Stimulated activated CD8-positive, alpha-beta memory T cell treated with anti-CD3 and anti-CD28 coated beads, Interleukin-12 subunit alpha, Interleukin-12 subunit beta, amount 100 ng/mL, for 24 hours (primary cell): ENCODE measurements around the gene NF1.
"Not testable (repeated sequence)": the region's sequence is repeated elsewhere in the genome, so short reads cannot be mapped to it uniquely, and the experiment has no call there.

Source experiments
- DNase-seq: peaks from one replicate; pipeline ENCODE4 v3.0.0-alpha.2; 2020; ENCODE audit errors: extremely low read depth

Gene NF1

DNA sequence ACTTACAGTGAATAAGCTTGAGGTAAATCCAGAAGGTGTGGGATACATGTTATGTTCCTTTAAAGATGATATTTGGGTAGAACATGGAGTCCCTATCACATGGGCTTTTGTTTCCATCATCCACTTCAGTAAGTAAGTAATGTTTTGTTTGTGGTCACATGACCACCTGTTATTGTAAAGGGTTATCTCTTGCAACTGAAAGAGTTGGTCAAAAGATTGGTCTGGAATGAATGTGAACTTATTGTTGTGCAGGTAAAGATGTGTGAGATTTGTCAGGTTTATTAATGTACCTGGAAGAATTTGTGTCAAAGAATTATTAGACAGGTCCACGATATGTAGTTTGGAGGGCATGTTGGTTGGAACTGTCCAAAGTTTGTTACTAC is 200.7 kb downstream of the NF1 start:
- DNase-seq, result no peak

DNA sequence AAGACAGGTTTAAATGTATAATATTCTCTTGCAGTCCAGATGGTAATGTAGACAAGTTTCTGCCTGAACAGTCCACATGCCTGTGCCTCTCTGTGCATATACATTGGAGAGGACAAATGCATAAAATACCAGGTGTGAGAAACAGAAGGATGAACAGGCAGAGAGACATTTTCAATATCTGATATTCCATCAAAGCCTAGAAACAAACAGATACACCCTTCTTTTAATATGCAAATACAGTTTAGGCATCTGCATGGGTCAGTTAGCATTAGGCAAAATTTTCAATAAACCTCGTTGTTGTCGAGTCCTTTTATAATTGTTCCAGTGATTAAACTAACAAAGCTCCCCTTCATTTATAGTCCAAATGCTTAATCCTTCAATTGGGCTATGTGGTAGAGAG is 201.4 kb downstream of the NF1 start:
- DNase-seq, result no peak

DNA sequence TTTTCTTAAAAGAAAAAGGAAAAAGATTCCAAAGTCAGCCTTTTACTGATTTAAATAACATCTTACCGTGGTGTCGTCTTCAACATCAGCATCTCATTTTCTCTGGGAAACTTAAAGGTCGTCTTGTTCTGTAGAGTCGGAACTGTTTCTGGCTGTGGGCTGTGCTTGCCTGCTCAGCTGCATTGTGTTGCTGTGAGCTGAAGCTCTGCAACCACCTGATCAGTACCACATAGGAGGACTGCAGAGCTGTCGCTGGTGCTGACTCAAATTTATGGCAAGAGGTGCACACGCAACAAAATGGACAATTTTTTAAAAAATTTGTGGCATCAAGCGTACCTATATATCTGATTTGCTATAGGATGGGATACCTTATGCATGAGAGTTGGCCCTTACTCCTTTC is 202.3 kb downstream of the NF1 start, which contains the start of gene OMG:
Gene OMG, minus strand, starts transcription at position 150 of the 400 bp plus-strand sequence. CDS start 908 bp downstream, outside the sequence.
- DNase-seq, result no peak

DNA sequence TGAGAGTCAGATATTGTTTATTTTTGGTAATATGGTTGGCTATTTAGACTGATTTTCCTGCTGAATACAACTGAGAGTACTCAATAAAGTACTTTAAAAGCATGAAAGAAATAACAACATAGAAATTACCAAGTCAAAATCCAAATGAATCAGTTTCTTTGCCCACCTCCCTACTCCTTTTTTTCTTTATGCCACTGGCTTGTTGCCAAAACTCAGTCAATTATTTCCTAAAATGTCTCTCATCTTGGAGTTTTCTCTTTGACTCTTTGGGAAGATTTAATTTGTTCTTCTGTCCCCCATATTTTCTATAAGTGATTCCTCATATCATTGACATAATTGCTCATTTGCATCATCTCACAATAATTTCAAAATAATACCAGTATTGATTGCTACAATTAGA is 204.8 kb downstream of the NF1 start:
- DNase-seq, result no peak

DNA sequence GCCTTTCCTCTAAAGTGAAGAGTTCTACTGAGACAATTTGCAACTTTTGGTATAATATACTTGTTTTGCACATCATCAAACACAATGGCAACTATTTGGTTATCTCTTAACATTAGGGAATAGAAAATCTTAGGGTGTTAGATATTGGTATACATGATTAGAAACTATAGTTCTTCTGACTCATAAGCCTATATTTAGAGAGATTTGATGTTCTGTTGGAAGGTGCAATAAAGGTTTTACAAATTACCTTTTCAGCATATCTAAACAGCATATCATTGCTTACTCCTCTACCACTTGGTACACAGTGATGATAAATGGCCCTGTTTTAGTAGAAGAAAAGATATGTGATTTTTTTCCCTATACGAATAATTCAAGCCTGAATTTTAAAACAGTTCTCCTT is 212.9 kb downstream of the NF1 start:
- no peak for DNase-seq

DNA sequence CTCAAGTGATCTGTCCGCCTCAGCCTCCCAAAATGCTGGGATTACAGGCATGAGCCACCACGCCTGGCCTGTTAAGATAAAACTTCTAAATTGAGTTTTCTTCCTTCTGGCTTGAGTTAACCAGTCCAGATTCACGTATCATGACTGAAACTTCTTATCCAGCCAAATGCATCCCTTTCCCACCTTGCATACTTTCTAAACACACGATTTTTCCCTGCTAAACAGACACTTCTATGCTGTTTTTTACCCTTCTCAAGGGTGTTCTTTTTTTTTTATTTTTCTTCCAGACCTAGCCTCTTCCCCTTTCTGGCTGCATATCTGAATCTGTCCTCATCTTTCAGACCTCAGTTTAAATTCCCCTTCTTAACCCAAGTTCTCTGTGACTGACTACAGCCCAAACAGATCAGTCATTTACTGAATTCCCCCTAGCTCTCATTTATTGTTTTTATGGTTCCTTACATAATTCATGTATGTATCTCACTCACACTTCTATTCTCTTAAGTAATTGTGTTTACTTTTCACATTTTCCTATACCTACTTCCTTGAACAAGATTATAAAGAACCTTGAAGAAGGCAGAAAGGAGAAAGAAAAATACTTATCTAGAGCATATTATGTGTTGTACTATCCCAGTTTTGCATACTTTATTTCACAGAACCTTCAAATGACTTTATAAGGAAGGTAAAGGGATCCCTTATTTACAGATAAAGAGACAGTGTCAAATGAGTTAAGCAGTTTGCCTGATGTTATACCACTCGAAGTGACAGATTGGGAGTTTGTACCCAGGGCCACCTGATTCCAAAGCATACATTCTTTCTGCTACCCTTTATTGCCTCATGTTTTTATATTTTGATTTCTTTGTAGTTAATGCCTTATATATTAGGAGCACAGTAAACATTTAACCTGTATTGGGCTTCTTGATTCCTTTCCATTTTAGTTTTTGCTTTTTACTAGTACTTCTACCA is 213.9 kb downstream of the NF1 start:
- no peak for DNase-seq

DNA sequence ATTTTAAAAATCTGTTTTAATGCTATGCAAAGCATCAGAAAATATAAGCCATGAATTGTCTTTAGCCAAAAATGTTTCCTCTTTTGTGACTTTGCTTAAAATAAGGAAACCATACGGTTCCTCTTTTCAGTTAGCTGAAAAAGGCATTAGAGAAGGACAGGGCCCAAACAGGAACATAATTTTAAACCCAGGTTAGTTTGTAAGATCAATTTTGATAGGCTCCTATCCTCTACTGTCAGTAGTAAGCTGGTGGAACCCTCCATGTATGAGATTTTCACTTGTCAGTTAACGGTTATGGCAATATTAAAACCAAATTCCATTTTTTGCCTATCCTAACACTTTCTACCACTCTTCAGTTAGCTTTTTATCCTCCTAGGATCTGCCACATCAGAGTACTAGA is 214.8 kb downstream of the NF1 start:
- no peak for DNase-seq

DNA sequence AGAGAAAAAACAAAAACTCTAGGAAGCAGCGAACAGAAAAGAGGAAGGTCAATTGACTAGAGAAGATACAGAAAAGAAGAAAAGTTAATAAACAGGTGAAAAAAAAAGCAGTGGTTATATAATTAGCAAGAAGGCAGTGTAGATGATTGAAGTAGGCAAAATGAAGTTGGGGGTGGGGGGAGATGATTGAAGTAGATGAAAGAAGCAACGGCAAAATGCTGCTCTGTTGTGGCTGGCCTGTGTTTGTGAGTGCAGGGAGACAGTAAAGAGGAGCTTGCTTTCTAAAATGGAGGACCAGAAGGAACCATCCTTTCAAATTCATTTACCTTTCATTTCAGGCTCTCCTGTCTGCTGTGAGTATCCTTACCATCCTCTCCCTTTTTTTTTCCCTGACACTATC is 215.5 kb downstream of the NF1 start:
- no peak for DNase-seq

DNA sequence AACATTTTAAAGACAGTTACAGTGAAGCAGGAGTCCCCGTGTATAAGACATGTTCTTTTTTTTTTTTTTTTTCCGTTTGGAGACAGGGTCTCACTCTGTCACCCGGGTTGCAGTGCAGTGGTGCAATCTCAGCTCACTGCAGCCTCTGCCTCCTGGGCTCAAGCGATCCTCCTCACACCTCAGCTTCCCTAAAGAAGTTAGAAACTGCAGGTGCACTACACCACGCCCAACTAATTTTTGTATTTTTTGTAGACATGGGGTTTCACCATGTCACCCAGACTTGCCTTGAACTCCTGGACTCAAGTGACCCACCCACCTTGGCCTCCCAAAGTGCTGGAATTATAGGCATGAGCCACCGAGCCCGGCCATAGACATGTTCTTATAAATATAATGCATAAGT is 216.1 kb downstream of the NF1 start:
- no peak for DNase-seq

DNA sequence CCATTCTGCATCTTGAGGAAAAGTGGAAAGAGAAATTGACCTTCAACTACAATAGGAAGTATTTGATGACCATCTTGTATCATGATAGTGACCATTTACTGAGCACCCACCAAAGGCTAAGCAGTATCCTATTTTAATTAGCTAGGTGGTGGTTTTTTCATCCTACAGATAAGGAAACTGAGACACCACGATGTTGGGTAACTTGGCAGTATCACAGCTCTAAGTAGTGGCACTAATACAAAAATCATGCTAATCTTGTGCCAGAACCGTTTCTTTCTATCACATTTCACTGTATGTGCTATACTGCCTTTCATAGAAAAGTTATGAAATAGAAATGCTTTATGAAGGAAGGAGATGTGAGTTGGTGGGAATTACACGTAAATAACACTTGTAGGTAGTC is 216.7 kb downstream of the NF1 start:
- no peak for DNase-seq

DNA sequence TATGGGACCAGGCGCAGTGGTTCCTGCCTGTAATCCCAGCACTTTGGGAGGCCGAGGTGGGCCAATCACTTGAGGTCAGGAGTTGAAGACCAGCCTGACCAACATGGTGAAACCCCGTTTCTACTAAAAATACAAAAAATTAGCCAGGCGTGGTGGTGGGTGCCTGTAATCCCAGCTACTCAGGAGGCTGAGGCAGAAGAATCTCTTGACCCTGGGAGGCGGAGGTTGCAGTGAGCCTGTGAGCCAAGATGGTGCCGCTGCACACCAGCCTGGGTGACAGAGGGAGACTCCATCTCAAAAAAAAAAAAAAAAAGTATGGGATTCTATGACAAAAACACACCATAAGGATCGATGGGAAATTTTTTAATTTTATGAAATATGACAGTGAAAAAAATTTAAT is 217.4 kb downstream of the NF1 start:
- not testable (repeated sequence) for DNase-seq

DNA sequence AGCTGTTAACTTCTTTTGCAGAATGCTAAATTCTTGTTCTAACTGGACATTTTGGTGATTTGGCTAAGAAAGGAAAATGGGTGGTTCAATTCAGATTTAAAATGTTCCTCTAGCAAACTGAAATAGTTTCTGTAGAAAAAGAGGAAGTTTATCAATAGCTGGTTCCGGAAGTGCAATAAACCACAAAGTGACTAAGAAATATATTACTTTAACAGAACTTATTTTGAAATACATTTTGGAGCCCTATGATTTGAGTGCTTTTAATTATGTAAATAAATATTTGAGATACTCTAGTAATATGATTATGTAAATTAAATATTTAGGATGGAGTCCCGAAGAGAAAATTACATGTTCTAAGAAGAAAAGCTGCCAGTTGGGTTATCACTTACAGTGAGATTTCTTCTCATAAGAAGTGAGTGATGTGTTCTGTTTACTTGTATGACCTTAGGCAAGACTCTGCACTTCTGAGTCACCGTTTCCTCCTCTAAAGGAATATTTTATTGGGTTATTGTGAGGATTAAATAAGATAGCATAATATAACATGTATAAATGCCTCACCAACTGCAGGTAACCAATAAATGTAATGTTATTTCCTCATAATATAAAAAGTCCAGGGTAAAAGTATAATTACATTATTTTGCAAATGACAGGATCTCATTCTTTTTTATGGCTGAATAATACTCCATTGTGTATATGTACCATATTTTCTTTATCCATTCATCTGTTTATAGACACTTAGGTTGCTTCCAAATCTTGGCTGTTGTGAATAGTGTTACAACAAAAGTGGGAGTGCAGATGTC is 219.4 kb downstream of the NF1 start, which contains the start of gene EVI2B:
Gene EVI2B, minus strand, starts transcription at position 73 of the 800 bp plus-strand sequence. CDS start 8,445 bp downstream, outside the sequence.
- no peak for DNase-seq

DNA sequence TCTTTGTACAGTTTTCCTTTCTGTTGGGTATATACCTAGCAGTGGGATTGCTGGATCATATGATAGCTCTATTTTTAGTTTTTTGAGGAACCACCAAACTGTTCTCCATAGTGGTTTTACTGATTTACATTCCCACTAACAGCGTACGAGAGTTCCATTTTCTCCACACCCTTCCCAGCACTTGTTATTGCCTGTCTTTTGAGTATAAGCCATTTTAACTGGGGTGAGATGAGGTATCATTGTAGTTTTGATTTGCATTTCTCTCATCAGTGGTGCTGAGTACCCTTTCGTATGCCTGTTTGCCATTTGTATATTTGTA is 220.0 kb downstream of the NF1 start:
- DNase-seq, result no peak

DNA sequence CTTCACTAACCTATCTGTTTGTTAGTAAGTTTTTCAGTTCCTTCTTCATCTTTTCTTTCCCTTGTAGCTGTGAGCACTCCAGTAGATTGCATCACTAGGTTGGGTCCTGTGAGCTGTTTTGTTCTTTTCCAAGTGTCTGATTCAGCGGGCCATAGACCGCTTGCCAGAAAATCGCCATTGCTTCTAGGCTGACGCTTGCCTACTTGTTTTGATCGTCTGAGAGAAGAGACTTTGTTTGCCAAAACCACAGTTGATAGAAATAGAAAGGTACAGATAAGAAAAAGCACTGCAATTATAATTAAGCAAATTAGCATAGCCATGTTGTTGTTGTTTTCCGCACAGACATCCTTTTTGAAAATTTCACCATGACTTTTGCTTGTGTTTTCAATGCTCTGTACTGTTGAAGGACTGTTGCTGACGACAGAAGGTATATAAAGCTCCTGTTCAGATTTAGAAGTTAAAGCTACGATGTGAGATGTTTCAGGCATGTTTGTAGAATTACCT is 223.6 kb downstream of the NF1 start:
- DNase-seq, result peak; percentile 24

DNA sequence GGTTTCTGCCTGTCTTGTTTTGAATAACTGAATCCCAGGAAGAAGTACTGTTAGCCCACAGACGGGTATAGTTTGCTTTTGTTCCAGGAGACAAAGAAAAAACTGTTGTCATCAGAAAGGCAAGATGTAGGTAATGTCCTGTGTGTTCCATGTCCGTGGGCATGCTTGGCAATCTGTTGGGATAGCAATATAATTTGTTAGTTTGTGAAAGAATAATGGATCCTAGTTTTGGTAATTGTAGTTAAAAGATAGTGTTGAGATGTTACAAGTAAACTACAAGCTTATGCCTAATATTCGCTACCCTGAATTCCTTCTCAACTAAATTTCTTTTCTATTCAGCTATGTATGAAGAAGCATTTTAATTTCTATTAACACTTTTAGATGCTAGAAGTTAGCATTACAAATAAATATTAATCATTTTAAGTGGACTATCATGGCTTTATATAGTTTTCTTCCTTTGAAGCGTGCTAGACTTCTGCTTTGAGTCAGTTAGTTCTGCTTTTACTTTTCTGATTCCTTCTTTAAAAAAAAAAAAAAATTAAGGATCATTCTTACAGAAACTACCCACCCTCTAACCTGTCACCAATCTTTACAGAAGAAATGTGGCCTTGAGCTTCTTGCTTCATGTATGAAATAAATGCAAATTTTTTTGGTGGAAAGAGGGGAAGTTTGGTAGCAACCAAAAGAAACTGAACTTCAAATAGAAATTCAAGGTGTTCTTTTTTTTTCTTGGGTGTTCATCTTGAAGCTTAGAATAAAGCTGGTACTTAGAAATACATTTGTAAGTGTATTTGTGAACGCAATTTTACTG is 224.3 kb downstream of the NF1 start:
- no peak for DNase-seq

DNA sequence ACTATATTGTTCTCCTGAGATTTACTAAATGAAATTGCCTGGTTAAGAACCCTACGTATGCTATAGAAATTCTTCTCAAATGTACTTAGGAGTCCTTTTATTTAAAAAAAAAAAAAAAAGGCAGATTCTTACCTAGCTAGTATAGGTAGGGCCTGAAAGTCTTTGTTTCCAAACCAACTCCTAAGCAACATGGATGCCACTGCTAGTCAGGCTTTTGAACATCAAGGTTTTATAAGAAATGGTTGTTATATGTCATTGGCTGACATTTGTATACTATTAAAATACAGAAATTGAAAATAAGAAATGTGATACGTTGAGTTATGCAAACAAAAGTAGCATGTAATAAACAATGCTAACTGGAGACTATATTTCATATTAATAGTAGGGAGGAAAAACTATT is 225.5 kb downstream of the NF1 start:
- DNase-seq, result no peak

DNA sequence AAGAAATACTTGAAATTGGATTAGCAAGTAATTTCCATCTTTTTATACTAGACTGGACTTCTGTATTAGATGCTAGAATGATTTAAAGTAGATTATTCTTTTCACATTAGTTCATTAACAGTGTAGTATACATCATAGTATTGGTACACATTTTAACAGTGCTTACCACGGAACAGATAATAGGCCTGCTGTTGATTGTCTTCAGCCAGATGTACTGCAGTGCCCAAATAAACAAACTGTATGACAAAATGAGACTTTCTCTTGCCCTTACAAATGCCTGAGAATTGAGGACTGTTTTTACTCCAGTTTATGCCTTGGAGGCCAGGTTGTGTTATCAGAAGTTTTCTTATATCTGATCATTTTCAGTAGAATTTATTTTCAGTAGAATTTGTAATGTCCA is 226.0 kb downstream of the NF1 start:
- DNase-seq, result no peak

DNA sequence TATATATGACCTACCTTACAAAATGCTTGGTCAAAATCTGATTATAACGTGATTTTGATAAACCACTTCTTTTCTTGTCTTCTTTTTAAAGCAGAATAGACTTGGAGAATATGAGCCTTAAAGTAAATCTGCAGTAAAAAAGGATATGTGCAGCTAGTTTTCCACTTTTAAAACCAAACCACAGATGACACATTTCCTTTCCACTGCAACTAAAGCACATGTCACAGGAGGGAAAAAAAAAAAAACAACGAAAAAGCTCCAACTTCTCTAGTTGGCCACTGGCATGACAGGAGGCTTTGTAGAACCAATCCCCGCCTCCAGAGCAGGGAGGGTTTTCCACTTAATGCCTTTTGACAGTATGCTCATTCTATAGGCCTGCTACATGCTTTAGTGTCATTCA is 226.7 kb downstream of the NF1 start, which contains the start of gene EVI2A:
Gene EVI2A, minus strand, starts transcription at position 142 of the 400 bp plus-strand sequence. CDS start 2,609 bp downstream, outside the sequence.
- DNase-seq, result peak; percentile 53

DNA sequence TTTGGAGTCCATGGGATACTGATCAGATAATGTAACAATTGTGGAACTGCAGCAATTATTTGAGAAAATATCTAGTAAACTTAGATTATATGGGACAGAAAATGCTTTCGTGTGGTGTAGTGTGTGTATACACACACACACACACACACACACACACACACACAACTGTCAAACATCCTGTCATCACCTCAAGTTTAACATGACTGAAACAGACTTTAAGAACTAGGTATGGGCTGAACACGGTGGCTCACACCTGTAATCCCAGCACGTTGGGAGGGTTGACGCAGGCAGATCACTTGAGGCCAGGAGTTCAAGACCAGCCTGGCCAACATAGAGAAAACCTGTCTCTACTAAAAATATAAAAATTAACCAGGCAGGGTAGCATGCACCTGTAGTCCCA is 227.2 kb downstream of the NF1 start:
- DNase-seq, result no peak

DNA sequence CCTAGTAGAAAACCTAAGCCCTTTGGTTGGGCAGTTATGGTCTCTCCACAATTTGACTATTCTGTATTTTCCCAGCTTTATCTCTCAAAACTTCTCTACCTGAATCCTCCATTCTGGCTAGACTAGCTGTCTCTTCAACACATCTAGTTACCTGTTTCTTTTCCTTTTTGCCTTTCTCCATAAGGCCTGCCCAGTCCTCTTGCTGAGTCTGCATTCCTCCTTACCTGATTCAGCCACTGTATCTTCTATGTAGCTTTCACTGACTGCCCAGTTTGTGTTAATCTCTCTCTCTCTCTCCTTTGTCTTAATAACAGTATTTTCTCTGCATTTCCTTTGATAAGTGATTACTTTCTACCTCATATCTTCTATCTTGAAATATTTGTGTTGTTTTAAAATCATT is 228.8 kb downstream of the NF1 start:
- no peak for DNase-seq

DNA sequence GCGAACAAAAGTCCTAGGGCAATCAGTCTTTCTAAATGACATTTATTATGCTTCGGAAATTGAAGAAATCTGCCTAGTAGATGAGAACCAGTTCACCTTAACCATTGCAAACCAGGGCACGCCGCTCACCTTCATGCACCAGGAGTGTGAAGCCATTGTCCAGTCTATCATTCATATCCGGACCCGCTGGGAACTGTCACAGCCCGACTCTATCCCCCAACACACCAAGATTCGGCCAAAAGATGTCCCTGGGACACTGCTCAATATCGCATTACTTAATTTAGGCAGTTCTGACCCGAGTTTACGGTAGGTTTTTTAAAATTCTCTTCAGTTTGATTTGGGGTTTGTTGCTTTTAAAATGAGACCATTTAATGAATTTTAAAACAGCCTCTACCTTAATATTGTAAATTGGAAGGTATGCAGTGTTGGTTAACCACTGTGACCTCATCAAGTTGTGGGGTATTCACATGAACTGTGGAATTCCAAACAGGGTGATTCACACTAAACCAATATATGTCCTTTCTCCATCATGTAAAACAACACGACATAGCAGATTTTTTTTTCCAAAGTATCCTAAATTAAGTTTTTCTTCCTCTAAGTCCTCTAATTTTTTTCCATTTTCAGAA is 232.9 kb downstream of the NF1 start:
- DNase-seq, result no peak
